ENCODE data around the gene IFNL4. TPM values are rescaled to one million over a fixed set of nuclear protein-coding genes. Genes with fewer than 3 reads are reported as not detected.

Gene IFNL4
- total and polyA plus RNA-seq, 2 of the 13 experiments (the other 11 are each of a cell fraction or from before 2014, with no cell fraction given): not detected

GRCh38 chr19:39261704-39262103, 13.0 kb upstream of the IFNL4 start (continued):
- TF ChIP-seq NR2C2 (CRISPR knock-in tag; IDR thresholded peaks at IDR 0.05; ENCODE audit: borderline replicate concordance): no peak
- no peak for TF ChIP-seq IRX3 (CRISPR knock-in tag; IDR thresholded peaks at IDR 0.05; ENCODE audit: borderline replicate concordance, low read depth)

- intact Hi-C loops (cut with micrococcal nuclease; ENCODE audit: unreplicated experiment): no loop called here
- Histone ChIP-seq H4K20me1 (ENCODE audit: insufficient read depth, low read length) (no peaks in the 10 kb centered on the region), H3K27ac (ENCODE audit: extremely low read length, insufficient read depth, low read length) (no peak overlapping the region), H3K4me1 (ENCODE audit: insufficient read depth, low read length) (peaks cover 10% of the 10 kb centered on the region), H3K4me2 (ENCODE audit: low read depth, low read length) (no peak overlapping the region), H3K4me3 (replicated peaks in 1 of 3; ENCODE audit: insufficient read depth in 1 of 3, low read depth in 2 of 3, low read length in 3 of 3) (no peak overlapping the region), H3K79me2 (ENCODE audit: insufficient read depth, low read length) (no peaks in the 10 kb centered on the region), H3K36me3 (replicated peaks in 1 of 2; ENCODE audit: control insufficient read depth in 1 of 2, insufficient read depth in 2 of 2, low read length in 2 of 2) (no peaks in the 10 kb centered on the region), H2AFZ (ENCODE audit: low read length) (no peak overlapping the region), H3K27me3 (ENCODE audit: control insufficient read depth in 1 of 2, insufficient read depth in 2 of 2, low read length in 2 of 2) (peaks cover 0 to 6% of the 10 kb centered on the region in 2 experiments; a peak in 1 of 5 replicates), H3K9ac (ENCODE audit: insufficient read depth, low read depth, low read length) (no peak overlapping the region), H3K9me3 (ENCODE audit: low read length) (no peaks in the 10 kb centered on the region)
- FAIRE-seq (no peak), ATAC-seq (no peak), DNase-seq (ENCODE audit: low spot score) (no peak)
- 89% methylated on average over 4 of the region's 4 CpGs for WGBS (ENCODE audit: low lambda C conversion rate)
- ChIA-PET POLR2A (no interaction called here), CTCF (ENCODE audit: low intra/inter-chr PET ratio, low total read pairs) (no interaction called here)
- in situ Hi-C loops (cut with HindIII; ENCODE audit: extremely low pct_ligation_motif_present, low pct_unique_long_range_greater_than_20kb): no loop called here
- no TSS peak for BruUV-seq (replicated peaks)
- TF ChIP-seq THAP8 (CRISPR knock-in tag; IDR thresholded peaks at IDR 0.05; ENCODE audit: borderline replicate concordance): no peak
- TF ChIP-seq NR2F2 (IDR thresholded peaks at IDR 0.05; ENCODE audit: borderline replicate concordance, low read depth): no peak
- no peak for TF ChIP-seq ZSCAN29 (CRISPR knock-in tag; conservative IDR thresholded peaks at IDR 0.05)
- TF ChIP-seq LBX2 (CRISPR knock-in tag; IDR thresholded peaks at IDR 0.05; ENCODE audit: borderline replicate concordance): no peak
- TF ChIP-seq NCOA5 (CRISPR knock-in tag; IDR thresholded peaks at IDR 0.05): no peak
- no peak for TF ChIP-seq FLYWCH1 (CRISPR knock-in tag; IDR thresholded peaks at IDR 0.05)
- TF ChIP-seq ZNF639 (CRISPR knock-in tag; conservative IDR thresholded peaks at IDR 0.05): no peak
- no peak for TF ChIP-seq ZNF282 (IDR thresholded peaks at IDR 0.05; ENCODE audit: partially characterized antibody)
- no peak for TF ChIP-seq ZNF790 (CRISPR knock-in tag; IDR thresholded peaks at IDR 0.05; ENCODE audit: borderline replicate concordance)
- no peak for TF ChIP-seq FOXA1 (IDR thresholded peaks at IDR 0.05)
- no peak for TF ChIP-seq FOXA1 (CRISPR knock-in tag; IDR thresholded peaks at IDR 0.05)
- TF ChIP-seq CENPX (CRISPR knock-in tag; IDR thresholded peaks at IDR 0.05): no peak
- no peak for TF ChIP-seq ZIK1 (CRISPR knock-in tag; IDR thresholded peaks at IDR 0.05; ENCODE audit: borderline replicate concordance, low read depth)
- no peak for TF ChIP-seq PRDM15 (CRISPR knock-in tag; IDR thresholded peaks at IDR 0.05)
- no peak for TF ChIP-seq KLF13 (CRISPR knock-in tag; IDR thresholded peaks at IDR 0.05)
- no peak for TF ChIP-seq SNAPC5 (CRISPR knock-in tag; IDR thresholded peaks at IDR 0.05; ENCODE audit: borderline replicate concordance)
- TF ChIP-seq NFATC3 (CRISPR knock-in tag; IDR thresholded peaks at IDR 0.05): no peak
Measured at GRCh38 chr19:39257227-39257626, 8.6 kb upstream of the IFNL4 start.

Data from HepG2 (cell line).